ENCODE results near the gene SEMA3E.

The SEMA3E gene

GRCh38 chr7:83550100-83550499 is 98.8 kb downstream of the SEMA3E start:
- in situ Hi-C loops (cut with MboI; ENCODE audit: low sequenced_read_pairs, unreplicated experiment): no loop called here
- TF ChIP-seq, protein P1, sequence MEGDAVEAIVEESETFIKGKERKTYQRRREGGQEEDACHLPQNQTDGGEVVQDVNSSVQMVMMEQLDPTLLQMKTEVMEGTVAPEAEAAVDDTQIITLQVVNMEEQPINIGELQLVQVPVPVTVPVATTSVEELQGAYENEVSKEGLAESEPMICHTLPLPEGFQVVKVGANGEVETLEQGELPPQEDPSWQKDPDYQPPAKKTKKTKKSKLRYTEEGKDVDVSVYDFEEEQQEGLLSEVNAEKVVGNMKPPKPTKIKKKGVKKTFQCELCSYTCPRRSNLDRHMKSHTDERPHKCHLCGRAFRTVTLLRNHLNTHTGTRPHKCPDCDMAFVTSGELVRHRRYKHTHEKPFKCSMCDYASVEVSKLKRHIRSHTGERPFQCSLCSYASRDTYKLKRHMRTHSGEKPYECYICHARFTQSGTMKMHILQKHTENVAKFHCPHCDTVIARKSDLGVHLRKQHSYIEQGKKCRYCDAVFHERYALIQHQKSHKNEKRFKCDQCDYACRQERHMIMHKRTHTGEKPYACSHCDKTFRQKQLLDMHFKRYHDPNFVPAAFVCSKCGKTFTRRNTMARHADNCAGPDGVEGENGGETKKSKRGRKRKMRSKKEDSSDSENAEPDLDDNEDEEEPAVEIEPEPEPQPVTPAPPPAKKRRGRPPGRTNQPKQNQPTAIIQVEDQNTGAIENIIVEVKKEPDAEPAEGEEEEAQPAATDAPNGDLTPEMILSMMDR (IDR thresholded peaks at IDR 0.05; ENCODE audit: borderline replicate concordance, control extremely low read depth, extremely low read depth, insufficient read depth, missing control alignments): no peak
- DNase-seq (ENCODE audit: low spot score): no peak

GRCh38 chr7:83548250-83548649 is 100.7 kb downstream of the SEMA3E start:
- TF ChIP-seq, protein P1 (IDR thresholded peaks at IDR 0.05; ENCODE audit: borderline replicate concordance, control extremely low read depth, extremely low read depth, insufficient read depth, missing control alignments): no peak
- no peak for DNase-seq (ENCODE audit: low spot score)
- in situ Hi-C loops (cut with MboI; ENCODE audit: low sequenced_read_pairs, unreplicated experiment): no loop called here

- in situ Hi-C loops (cut with MboI; ENCODE audit: low sequenced_read_pairs, unreplicated experiment): no loop called here
- TF ChIP-seq, protein P1 (IDR thresholded peaks at IDR 0.05; ENCODE audit: borderline replicate concordance, control extremely low read depth, extremely low read depth, insufficient read depth, missing control alignments): no peak
- no peak for DNase-seq (ENCODE audit: low spot score)
Measured at GRCh38 chr7:83547526-83547925, 101.4 kb downstream of the SEMA3E start.

DNA sequence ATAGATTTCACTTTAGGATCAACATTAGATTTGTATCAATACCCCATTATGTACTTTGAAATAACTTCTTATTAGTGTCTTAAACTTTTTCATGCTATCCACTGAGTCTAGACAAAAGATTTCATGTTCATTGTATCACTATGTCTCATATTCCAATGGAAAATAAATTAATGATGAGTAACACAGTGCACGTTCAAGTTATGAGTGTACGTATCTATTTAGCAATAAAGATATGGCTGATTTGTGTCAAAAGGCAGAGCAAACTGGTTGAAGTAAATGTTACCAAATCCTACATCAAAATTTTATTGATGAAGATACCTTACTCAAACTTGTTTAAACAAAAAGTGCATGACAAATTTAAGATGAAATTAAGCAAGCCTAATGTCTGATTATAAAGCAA is 102.4 kb downstream of the SEMA3E start:
- TF ChIP-seq, protein P1 (IDR thresholded peaks at IDR 0.05; ENCODE audit: borderline replicate concordance, control extremely low read depth, extremely low read depth, insufficient read depth, missing control alignments): no peak
- DNase-seq (ENCODE audit: low spot score): no peak
- in situ Hi-C loops (cut with MboI; ENCODE audit: low sequenced_read_pairs, unreplicated experiment): no loop called here

DNA sequence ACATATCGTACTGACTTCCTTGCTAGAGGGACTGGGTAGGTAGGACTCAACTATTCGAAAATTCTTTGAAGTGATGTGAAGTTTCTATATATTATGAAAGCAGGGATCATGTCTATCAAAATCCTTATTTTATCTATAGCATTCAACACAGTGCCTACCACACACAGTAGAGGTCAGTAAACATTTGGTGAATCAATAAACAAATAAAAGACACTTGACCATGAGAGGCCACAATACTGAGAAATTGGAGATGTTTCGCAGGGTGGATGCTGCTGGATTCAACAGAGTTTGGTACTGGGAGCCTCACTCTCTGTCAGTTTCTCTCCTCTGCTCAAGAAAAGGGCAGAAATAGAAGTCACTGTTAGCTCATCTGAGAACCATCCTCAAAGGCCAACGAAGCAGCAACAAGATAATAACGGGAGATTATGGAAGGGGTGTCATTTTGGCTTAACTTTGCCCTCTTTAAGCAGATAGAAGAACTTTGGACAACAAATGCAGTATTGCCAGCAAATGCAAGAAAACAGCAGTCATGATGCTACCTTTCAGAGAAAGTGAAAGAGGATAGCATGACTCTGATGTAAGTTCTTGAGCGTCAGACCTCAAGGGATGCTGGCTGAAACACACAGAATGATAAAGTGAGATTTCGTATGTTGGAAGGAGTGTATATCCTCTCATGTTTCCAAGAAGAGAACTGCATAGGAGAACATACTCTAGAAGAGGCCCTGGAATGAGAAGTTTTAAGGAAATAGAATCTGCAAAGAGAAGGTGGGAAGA is 107.6 kb downstream of the SEMA3E start:
- TF ChIP-seq, protein P1 (IDR thresholded peaks at IDR 0.05; ENCODE audit: borderline replicate concordance, control extremely low read depth, extremely low read depth, insufficient read depth, missing control alignments): no peak
- in situ Hi-C loops (cut with MboI; ENCODE audit: low sequenced_read_pairs, unreplicated experiment): no loop called here
- no peak for DNase-seq (ENCODE audit: low spot score)

GRCh38 chr7:83534488-83534887 is 114.5 kb downstream of the SEMA3E start:
- TF ChIP-seq, protein P1 (IDR thresholded peaks at IDR 0.05; ENCODE audit: borderline replicate concordance, control extremely low read depth, extremely low read depth, insufficient read depth, missing control alignments): no peak
- in situ Hi-C loops (cut with MboI; ENCODE audit: low sequenced_read_pairs, unreplicated experiment): no loop called here
- no peak for DNase-seq (ENCODE audit: low spot score)

Data from GM13976 (cell line).